ENCODE data around the gene ARID4B. TPM values are rescaled to one million over a fixed set of nuclear protein-coding genes. Genes with fewer than 3 reads are reported as not detected.
A peak's percentile ranks its signal among the peaks of the same experiment; 100 is the strongest.

Gene ARID4B
- total and polyA plus RNA-seq, 2 of the 13 experiments (the other 11 are each of a cell fraction or from before 2014, with no cell fraction given) = 9.7 to 24.6 TPM

- TF ChIP-seq SNAPC2 (CRISPR knock-in tag; IDR thresholded peaks at IDR 0.05) (0 out of 2 replicates have a peak, but pooled peaks have one; percentile 68), ZNF577 (CRISPR knock-in tag; IDR thresholded peaks at IDR 0.05; ENCODE audit: borderline replicate concordance, low read depth) (no peak), ZNF44 (CRISPR knock-in tag; IDR thresholded peaks at IDR 0.05) (no peak), NFE2 (CRISPR knock-in tag; IDR thresholded peaks at IDR 0.05) (no peak), ZFP82 (CRISPR knock-in tag; IDR thresholded peaks at IDR 0.05; ENCODE audit: borderline replicate concordance) (no peak), HDAC2 (CRISPR knock-in tag; IDR thresholded peaks at IDR 0.05) (no peak; the same call in 1 of the 2 replicates), ZNF609 (CRISPR knock-in tag; IDR thresholded peaks at IDR 0.05; ENCODE audit: borderline replicate concordance) (peak; percentile 93), KLF12 (CRISPR knock-in tag; IDR thresholded peaks at IDR 0.05; ENCODE audit: borderline replicate concordance) (no peak), ZNF691 (CRISPR knock-in tag; IDR thresholded peaks at IDR 0.05; ENCODE audit: borderline replicate concordance, low read depth) (0 out of 2 replicates have a peak, but pooled peaks have one; percentile 25), ZNF772 (CRISPR knock-in tag; IDR thresholded peaks at IDR 0.05) (peak; percentile 46; the same call in 1 of the 2 replicates), REXO4 (CRISPR knock-in tag; IDR thresholded peaks at IDR 0.05; ENCODE audit: borderline replicate concordance) (no peak), ZNF205 (CRISPR knock-in tag; IDR thresholded peaks at IDR 0.05) (no peak), CEBPZ (IDR thresholded peaks at IDR 0.05; ENCODE audit: low read length) (no peak)
- TF ChIP-seq, protein P1, sequence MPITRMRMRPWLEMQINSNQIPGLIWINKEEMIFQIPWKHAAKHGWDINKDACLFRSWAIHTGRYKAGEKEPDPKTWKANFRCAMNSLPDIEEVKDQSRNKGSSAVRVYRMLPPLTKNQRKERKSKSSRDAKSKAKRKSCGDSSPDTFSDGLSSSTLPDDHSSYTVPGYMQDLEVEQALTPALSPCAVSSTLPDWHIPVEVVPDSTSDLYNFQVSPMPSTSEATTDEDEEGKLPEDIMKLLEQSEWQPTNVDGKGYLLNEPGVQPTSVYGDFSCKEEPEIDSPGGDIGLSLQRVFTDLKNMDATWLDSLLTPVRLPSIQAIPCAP (CRISPR knock-in tag; IDR thresholded peaks at IDR 0.05; ENCODE audit: low read depth) = no peak
- TF ChIP-seq, protein P2, sequence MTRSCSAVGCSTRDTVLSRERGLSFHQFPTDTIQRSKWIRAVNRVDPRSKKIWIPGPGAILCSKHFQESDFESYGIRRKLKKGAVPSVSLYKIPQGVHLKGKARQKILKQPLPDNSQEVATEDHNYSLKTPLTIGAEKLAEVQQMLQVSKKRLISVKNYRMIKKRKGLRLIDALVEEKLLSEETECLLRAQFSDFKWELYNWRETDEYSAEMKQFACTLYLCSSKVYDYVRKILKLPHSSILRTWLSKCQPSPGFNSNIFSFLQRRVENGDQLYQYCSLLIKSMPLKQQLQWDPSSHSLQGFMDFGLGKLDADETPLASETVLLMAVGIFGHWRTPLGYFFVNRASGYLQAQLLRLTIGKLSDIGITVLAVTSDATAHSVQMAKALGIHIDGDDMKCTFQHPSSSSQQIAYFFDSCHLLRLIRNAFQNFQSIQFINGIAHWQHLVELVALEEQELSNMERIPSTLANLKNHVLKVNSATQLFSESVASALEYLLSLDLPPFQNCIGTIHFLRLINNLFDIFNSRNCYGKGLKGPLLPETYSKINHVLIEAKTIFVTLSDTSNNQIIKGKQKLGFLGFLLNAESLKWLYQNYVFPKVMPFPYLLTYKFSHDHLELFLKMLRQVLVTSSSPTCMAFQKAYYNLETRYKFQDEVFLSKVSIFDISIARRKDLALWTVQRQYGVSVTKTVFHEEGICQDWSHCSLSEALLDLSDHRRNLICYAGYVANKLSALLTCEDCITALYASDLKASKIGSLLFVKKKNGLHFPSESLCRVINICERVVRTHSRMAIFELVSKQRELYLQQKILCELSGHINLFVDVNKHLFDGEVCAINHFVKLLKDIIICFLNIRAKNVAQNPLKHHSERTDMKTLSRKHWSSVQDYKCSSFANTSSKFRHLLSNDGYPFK (CRISPR knock-in tag; IDR thresholded peaks at IDR 0.05; ENCODE audit: borderline replicate concordance) = no peak
Measured at GRCh38 chr1:235129774-235130570, 198.0 kb downstream of the ARID4B start (continued).

All from HepG2 (cell line).